Astrocyte of the spinal cord (primary cell): ENCODE results near the gene KPNA6.
A peak's percentile ranks its signal among the peaks of the same experiment; 100 is the strongest.

Experiments used
- DNase-seq: peaks from one replicate; pipeline ENCODE4 v3.0.0; 2011; ENCODE audit warnings: low read depth, low spot score
- H3K4me3 ChIP-seq: 2 replicates; pipeline ENCODE4 v1.5.1; 2011; ENCODE audit warnings: low read depth, mild to moderate bottlenecking, low read length, moderate library complexity
- CTCF ChIP-seq: IDR thresholded peaks from 2 replicates; pipeline ENCODE4 v1.5.1; 2012; ENCODE audit warnings: low read depth, mild to moderate bottlenecking, low read length, inconsistent platforms
- in situ Hi-C: cut with HindIII; loops from 2 replicates; pipeline ENCODE4 v1.10.0; 2017; ENCODE audit warnings: low sequenced_read_pairs

The KPNA6 gene

GRCh38 chr1:32208469-32208868 is 100.6 kb downstream of the KPNA6 start:
- in situ Hi-C loops: no loop called here
- no peak overlapping the region for H3K4me3 ChIP-seq
- TF ChIP-seq CTCF: no peak
- no peak for DNase-seq

DNA sequence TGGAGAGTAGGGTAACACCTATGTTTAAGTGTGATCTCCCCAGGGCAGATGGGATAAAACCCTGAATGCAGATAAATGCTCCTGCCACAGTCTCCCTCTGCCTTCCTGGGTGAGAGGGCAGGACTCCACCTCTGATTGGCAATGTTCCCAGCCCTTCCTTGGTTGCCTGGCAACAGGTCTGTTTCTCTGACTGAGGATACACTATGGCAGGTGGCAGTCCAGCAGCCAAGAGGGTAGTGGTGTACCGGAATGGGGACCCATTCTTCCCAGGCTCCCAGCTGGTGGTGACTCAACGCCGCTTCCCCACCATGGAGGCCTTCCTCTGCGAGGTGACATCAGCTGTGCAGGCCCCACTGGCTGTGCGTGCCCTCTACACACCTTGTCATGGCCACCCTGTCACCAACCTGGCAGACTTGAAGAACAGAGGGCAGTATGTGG is 101.1 kb downstream of the KPNA6 start, which contains the start of gene DCDC2B:
Gene DCDC2B (plus strand): TSS at position 199 of the 438 bp plus-strand sequence. CDS start 5 bp downstream, at position 204.
- no peak for TF ChIP-seq CTCF
- H3K4me3 ChIP-seq: no peak within 1 kb of the TSS
- in situ Hi-C loops: no loop called here
- DNase-seq: peak; percentile 60

DNA sequence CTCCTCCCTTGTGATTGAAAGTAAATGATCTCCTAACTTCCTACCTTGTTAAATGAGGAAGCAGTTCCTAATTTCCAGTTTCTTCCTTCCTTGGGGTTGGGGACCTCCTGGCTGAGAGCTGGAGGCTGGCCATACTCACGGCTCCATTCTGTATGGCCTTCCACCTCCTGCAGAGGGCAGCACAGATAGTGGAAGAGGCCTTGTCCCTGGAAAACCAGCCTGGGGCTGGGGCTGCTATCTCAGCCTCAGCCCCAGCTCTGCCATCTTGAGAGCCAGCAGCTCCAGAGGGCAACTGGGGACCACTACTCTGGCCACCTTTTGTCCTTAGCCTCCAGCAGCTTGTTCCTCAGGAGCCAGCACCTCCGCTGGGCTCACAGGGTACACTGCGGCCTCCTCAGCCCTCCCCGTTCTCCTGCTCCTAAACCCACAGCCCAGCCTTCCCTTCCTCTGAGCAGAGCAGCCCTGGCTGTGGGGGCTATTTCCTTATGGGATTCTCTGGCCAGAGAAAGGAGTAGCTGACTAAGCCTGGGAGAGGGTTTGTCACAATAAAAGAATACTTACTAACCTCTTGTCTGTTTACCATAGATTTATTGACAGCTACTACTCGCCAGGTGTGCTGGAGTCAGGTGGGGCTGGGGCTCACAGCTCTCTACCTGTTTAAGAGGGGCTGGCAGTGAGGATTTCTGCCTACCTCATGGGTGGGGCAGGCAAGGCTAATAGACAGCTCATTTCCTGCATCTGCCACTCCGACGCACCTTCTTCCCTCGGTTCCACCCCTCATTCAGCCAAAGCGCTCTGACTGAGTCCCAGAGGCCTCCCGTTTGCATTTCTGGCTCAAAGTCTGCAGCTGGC is 108.0 kb downstream of the KPNA6 start:
- DNase-seq: peak; percentile 56
- H3K4me3 ChIP-seq: no peak overlapping the region
- TF ChIP-seq CTCF: peak; percentile 91
- in situ Hi-C loops: no loop called here

- no peak for DNase-seq
- no peak for TF ChIP-seq CTCF
- no peak overlapping the region for H3K4me3 ChIP-seq
- in situ Hi-C loops: no loop called here
These were observed 108.7 kb downstream of the KPNA6 start for GRCh38 chr1:32216566-32216965.

DNA sequence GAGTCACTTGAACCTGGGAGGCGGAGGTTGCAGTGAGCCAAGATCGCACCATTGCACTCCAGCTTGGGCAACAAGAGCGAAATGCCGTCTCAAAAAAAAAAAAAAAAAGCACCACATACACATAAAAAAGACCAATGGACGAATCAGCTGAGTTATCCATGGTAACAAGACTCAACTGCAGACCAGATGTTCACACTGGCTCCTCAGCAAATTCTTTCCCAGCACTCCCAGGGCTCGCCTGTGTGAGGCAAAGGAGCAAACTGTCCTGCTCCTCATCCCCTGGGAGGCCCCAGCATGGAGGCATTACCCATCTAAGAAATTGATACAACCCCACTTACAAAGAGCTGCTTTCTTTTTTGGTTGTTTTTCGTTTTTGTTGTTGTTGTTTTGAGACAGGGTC is 111.2 kb downstream of the KPNA6 start:
- in situ Hi-C loops: no loop called here
- no peak for DNase-seq
- no peak overlapping the region for H3K4me3 ChIP-seq
- no peak for TF ChIP-seq CTCF

GRCh38 chr1:32220746-32221580 is 113.1 kb downstream of the KPNA6 start:
- H3K4me3 ChIP-seq: peak overlapping the region; percentile 97
- TF ChIP-seq CTCF: no peak
- in situ Hi-C loops: no loop called here
- DNase-seq: no peak
